Cardiac muscle cell (in vitro differentiated cells and primary cell): ENCODE measurements around the gene CPEB4. TPM values are rescaled to one million over a fixed set of nuclear protein-coding genes. Genes with fewer than 3 reads are reported as not detected.
A peak's percentile ranks its signal among the peaks of the same experiment; 100 is the strongest.

Experiments
- DNase-seq, 2 donors: peaks; one replicate each; pipeline versions ENCODE4 v3.0.0 to v3.0.0-alpha.2; 2010 to 2017; ENCODE audit warnings: low read depth in 1 of 2, low spot score in 1 of 2
- H3K27ac ChIP-seq: fragments of 200-600 bp; sonication (generic); 2 replicates; pipeline ENCODE4 v1.5.1; 2016
- H3K27me3 ChIP-seq: fragments of 200-600 bp; sonication (generic); 2 replicates; pipeline ENCODE4 v1.6.0; 2016; ENCODE audit warnings: control low read depth
- H3K36me3 ChIP-seq: fragments of 200-600 bp; sonication (generic); 2 replicates; pipeline ENCODE4 v1.5.1; 2016; ENCODE audit warnings: control low read depth
- H3K4me1 ChIP-seq: fragments of 200-600 bp; sonication (generic); 2 replicates; pipeline ENCODE4 v1.8.1; 2017; ENCODE audit warnings: low read depth, mild to moderate bottlenecking, mixed run types
- H3K4me3 ChIP-seq: fragments of 200-600 bp; sonication (generic); 2 replicates; pipeline ENCODE4 v1.5.1; 2016; ENCODE audit warnings: mild to moderate bottlenecking
- H3K9me3 ChIP-seq: fragments of 200-600 bp; sonication (generic); 2 replicates; pipeline ENCODE4 v1.5.1; 2017; ENCODE audit warnings: low read depth, mild to moderate bottlenecking, control low read depth
- polyA plus RNA-seq: library from polyadenylated mRNA; unstranded; fragments of >200 nt; fragmentation: Nextera tagmentation; extraction: Ambion mirVana; gene quantifications from 2 replicates; pipeline ENCODE4 v1.2.1, GENCODE V29; 2016
- total RNA-seq: library from RNA; depleted of rRNA; stranded (reverse); fragments of >200 nt; gene quantifications from 2 replicates; pipeline ENCODE4 v1.2.3, GENCODE V29; 2016
- TF ChIP-seq, protein P1 (sequence below): IDR thresholded peaks from 2 replicates; pipeline ENCODE4 v1.5.1; 2012; ENCODE audit warnings: low read depth, mild to moderate bottlenecking, low read length

CPEB4 gene
- total and polyA plus RNA-seq, 2 experiments from 2014 or later: 23.8 to 65.2 TPM

DNA sequence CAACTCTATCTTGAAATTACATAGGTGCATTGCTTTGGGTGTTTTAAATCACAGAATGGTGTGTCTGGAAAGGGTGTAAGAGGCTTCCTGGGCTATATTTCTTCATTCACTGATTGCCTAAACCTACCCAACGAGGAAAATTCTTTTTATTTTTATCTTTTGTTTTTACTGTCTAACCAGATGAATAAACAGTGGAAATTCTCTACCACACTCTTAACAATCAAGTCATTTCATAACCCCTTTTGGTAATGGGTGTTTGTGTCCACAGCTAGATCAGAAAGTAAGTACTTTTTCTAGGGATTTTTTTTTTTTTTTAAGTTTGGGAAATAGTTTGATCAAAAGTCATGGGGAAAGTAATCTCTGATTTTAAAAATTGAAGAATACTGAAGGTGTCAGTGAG is 73.3 kb downstream of the CPEB4 start:
- Histone ChIP-seq H3K9me3 (no peaks in the 10 kb centered on the region), H3K4me1 (peaks cover 26% of the 10 kb centered on the region), H3K4me3 (no peak overlapping the region), H3K36me3 (peaks cover 8% of the 10 kb centered on the region), H3K27me3 (no peaks in the 10 kb centered on the region), H3K27ac (no peak overlapping the region)
- no peak for DNase-seq
- TF ChIP-seq, protein P1, sequence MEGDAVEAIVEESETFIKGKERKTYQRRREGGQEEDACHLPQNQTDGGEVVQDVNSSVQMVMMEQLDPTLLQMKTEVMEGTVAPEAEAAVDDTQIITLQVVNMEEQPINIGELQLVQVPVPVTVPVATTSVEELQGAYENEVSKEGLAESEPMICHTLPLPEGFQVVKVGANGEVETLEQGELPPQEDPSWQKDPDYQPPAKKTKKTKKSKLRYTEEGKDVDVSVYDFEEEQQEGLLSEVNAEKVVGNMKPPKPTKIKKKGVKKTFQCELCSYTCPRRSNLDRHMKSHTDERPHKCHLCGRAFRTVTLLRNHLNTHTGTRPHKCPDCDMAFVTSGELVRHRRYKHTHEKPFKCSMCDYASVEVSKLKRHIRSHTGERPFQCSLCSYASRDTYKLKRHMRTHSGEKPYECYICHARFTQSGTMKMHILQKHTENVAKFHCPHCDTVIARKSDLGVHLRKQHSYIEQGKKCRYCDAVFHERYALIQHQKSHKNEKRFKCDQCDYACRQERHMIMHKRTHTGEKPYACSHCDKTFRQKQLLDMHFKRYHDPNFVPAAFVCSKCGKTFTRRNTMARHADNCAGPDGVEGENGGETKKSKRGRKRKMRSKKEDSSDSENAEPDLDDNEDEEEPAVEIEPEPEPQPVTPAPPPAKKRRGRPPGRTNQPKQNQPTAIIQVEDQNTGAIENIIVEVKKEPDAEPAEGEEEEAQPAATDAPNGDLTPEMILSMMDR: no peak

DNA sequence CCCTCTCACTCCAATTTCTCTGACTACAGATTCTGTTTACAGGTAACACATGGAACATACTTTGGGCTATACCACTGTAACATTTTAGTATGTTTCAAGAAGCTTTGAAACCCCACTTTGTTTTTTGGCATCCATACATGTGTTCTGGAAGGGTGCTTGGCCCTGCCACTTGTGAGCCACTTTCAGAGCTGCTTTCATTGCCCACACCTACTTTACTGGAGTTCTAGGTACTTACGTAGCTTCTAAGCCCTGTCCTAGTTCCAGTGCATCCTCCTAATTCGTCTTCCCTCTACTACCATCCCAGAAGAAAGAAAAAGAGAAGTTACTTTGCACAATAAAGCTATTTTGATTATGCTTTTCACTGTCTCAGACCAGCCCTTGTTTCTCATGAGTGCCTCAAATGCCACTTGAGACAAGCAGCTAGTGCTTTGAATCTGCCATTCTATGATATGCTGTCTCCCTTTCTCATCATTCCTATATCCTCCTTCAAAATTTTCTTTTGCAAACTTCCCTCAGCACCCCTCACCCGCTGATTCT is 74.4 kb downstream of the CPEB4 start:
- Histone ChIP-seq H3K27me3 (no peaks in the 10 kb centered on the region), H3K36me3 (peaks cover 8% of the 10 kb centered on the region), H3K4me3 (no peak overlapping the region), H3K27ac (peak overlapping the region; percentile 78), H3K9me3 (no peaks in the 10 kb centered on the region), H3K4me1 (peaks cover 23% of the 10 kb centered on the region)
- DNase-seq: no peak
- TF ChIP-seq, protein P1: no peak

DNA sequence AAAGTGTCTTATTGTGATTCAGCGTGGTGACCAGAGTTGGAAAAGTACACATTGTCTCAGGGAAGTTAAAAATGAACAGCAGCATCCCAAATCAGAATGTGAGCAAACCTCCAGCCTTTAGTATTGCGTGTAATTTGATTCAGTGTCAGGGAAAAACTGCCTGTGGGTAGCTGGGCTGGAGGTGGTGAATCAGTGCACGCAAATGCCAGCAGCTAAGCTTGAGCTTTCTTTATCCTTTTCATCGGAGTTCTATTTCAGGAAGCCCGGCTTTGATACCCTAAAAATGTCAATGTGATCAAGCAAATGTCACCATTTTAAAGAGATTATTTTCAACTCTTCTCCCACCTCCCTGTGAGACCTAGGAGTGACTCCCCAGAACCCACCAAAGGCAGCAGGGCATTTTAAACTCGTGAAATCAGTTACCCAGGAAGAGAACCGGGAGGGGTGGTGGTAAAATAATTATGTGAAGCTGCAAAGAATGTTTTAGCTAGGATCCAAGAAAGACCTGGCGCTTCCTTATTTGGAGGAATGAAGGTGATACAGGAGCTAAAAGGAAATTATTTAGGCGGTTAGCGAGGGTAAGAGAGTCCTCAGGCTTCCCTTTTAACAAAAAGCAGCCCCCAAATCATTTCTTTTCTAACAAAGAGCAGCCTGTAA is 75.2 kb downstream of the CPEB4 start:
- H3K4me3 ChIP-seq: no peak overlapping the region
- peak overlapping the region; percentile 78 for H3K27ac ChIP-seq
- no peaks in the 10 kb centered on the region for H3K9me3 ChIP-seq
- TF ChIP-seq, protein P1: no peak
- DNase-seq: peak in 1 of 2 donors; percentile 43
- no peaks in the 10 kb centered on the region for H3K27me3 ChIP-seq
- H3K36me3 ChIP-seq: peaks cover 5% of the 10 kb centered on the region
- H3K4me1 ChIP-seq: peaks cover 23% of the 10 kb centered on the region

DNA sequence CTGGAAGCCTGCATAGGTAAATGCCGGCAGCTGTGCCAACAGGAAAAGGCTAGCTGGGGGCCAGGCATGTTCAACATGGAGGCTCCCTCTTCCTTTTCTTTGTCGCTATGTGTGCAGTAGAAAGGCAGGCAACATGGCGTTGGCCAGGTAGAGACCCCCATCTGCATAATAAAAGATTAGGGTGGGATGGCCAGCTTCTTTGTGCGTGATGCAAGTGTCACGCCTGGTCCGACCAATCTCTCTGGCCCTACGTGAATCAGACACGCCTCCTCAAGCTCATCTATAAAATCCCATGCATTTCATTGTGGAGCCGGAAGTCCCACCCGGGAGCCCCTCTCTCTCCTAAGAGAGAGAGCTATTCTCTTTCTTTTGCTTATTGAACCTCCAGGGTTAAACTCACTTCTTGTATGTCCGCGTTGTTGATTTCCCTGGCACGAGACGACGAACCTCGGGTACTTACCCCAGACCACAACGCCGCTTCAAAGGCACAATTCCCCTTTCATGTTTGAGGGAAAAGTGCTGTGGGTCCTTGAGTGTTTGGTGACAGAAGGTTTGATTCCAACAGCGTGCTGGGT is 75.8 kb downstream of the CPEB4 start:
- H3K36me3 ChIP-seq: peaks cover 5% of the 10 kb centered on the region
- H3K4me3 ChIP-seq: no peak overlapping the region
- H3K4me1 ChIP-seq: peaks cover 23% of the 10 kb centered on the region
- TF ChIP-seq, protein P1: no peak
- peak overlapping the region; percentile 78 for H3K27ac ChIP-seq
- H3K27me3 ChIP-seq: no peaks in the 10 kb centered on the region
- H3K9me3 ChIP-seq: no peaks in the 10 kb centered on the region
- DNase-seq: no peak

DNA sequence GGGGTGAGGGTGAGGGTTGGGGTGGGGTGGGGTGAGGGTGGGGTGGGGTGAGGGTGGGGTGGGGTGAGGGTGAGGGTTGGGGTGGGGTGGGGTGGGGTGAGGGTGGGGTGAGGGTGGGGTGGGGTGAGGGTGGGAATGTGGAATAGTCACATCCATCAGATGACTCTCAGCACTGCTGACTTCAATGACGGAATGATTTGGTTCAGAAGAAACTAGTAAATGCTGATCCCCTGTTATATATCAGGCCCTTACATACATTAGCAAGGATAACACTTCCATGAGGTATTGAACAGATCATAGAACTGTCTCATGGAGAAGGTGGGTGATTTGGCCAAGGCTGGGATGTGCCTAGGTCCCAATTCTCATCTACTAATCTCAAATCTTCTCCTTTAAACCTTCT is 76.4 kb downstream of the CPEB4 start:
- Histone ChIP-seq H3K27me3 (no peaks in the 10 kb centered on the region), H3K4me3 (no peak overlapping the region), H3K36me3 (peaks cover under 1% of the 10 kb centered on the region), H3K4me1 (peaks cover 29% of the 10 kb centered on the region), H3K27ac (no peak overlapping the region), H3K9me3 (no peaks in the 10 kb centered on the region)
- DNase-seq: no peak
- TF ChIP-seq, protein P1: no peak
